ENCODE data around the gene BCL2. TPM values are rescaled to one million over a fixed set of nuclear protein-coding genes. Genes with fewer than 3 reads are reported as not detected.

BCL2 gene
- total RNA-seq, 4 donors from 2014 or later: 16.2 to 54.5 (median 20.7) TPM

GRCh38 chr18:63142594-63143225 is 176.9 kb downstream of the BCL2 start:
- Histone ChIP-seq H3K4me1 (peaks cover 0 to 29% (median 13%) of the 10 kb centered on the region in 4 donors), H3K36me3 (no peaks in the 10 kb centered on the region), H3K4me3 (peak overlapping the region in 1 of 4 donors; percentile 9), H3K27ac (peak overlapping the region in 2 of 4 donors; percentile 1 to 80), H3K27me3 (no peaks in the 10 kb centered on the region), H3K9me3 (no peaks in the 10 kb centered on the region)
- DNase-seq: no peak
- TF ChIP-seq POLR2A (IDR thresholded peaks at IDR 0.05) (no peak), CTCF (IDR thresholded peaks at IDR 0.05) (no peak)

GRCh38 chr18:63141778-63142176 is 177.8 kb downstream of the BCL2 start:
- no peak for TF ChIP-seq POLR2A (IDR thresholded peaks at IDR 0.05)
- no peak for TF ChIP-seq CTCF (IDR thresholded peaks at IDR 0.05)
- Histone ChIP-seq H3K4me1 (peaks cover 0 to 33% (median 13%) of the 10 kb centered on the region in 4 donors), H3K36me3 (no peaks in the 10 kb centered on the region), H3K27me3 (no peaks in the 10 kb centered on the region), H3K4me3 (peak overlapping the region in 1 of 4 donors; percentile 9), H3K27ac (peak overlapping the region in 3 of 4 donors; percentile 34 to 80 (median 46)), H3K9me3 (no peaks in the 10 kb centered on the region)
- peak in 2 of 3 donors; percentile 64 to 67 for DNase-seq

GRCh38 chr18:63140997-63141777 is 178.4 kb downstream of the BCL2 start:
- TF ChIP-seq CTCF (IDR thresholded peaks at IDR 0.05) (no peak), POLR2A (IDR thresholded peaks at IDR 0.05) (no peak)
- Histone ChIP-seq H3K9me3 (no peaks in the 10 kb centered on the region), H3K4me3 (no peak overlapping the region), H3K36me3 (no peaks in the 10 kb centered on the region), H3K27ac (peak overlapping the region in 3 of 4 donors; percentile 34 to 80 (median 46)), H3K27me3 (no peaks in the 10 kb centered on the region), H3K4me1 (peaks cover 0 to 33% (median 13%) of the 10 kb centered on the region in 4 donors)
- no peak for DNase-seq

- H3K36me3 ChIP-seq: no peaks in the 10 kb centered on the region
Observed at GRCh38 chr18:63140038-63140450, 179.5 kb downstream of the BCL2 start.

More at GRCh38 chr18:63140038-63140450, 179.5 kb downstream of the BCL2 start:
- TF ChIP-seq CTCF (IDR thresholded peaks at IDR 0.05) (no peak), POLR2A (IDR thresholded peaks at IDR 0.05) (no peak)
- Histone ChIP-seq H3K27ac (peak overlapping the region in 2 of 4 donors; percentile 63 to 80), H3K9me3 (no peaks in the 10 kb centered on the region), H3K4me3 (no peak overlapping the region), H3K27me3 (no peaks in the 10 kb centered on the region), H3K4me1 (peaks cover 0 to 33% (median 13%) of the 10 kb centered on the region in 4 donors)
- DNase-seq: no peak

Data from Peyer's patch (tissue), 4 donors.